GM21717 (cell line): ENCODE data around the gene BAD.
"Not testable (repeated sequence)": the region's sequence is repeated elsewhere in the genome, so short reads cannot be mapped to it uniquely, and the experiment has no call there.

ENCODE experiments used
- ATAC-seq: cut with Tn5 transposase; IDR thresholded peaks from one replicate; pipeline ENCODE4 v1.9.1; 2021; ENCODE audit warnings: mild to moderate bottlenecking, moderate library complexity; ENCODE audit not compliant: unreplicated experiment

The BAD gene

GRCh38 chr11:64246871-64247728, 37.4 kb downstream of the BAD start, which contains the start of gene PPP1R14B:
TSS of gene PPP1R14B (minus strand) at chr11:64246943. CDS start at chr11:64246673, 270 bp downstream.
- ATAC-seq: no peak

GRCh38 chr11:64246621-64246870, 37.9 kb downstream of the BAD start:
- not testable (repeated sequence) for ATAC-seq

- no peak for ATAC-seq
Observed at GRCh38 chr11:64245797-64246620, 38.5 kb downstream of the BAD start.

- no peak for ATAC-seq
Observed at GRCh38 chr11:64245401-64245796, 39.1 kb downstream of the BAD start.

- no peak for ATAC-seq
Observed at GRCh38 chr11:64244966-64245365, 39.5 kb downstream of the BAD start.

- ATAC-seq: no peak
Observed at GRCh38 chr11:64244107-64244506, 40.4 kb downstream of the BAD start.

GRCh38 chr11:64243236-64243854, 41.1 kb downstream of the BAD start:
- no peak for ATAC-seq

- ATAC-seq: peak; percentile 44
Observed at GRCh38 chr11:64241491-64242374, 42.7 kb downstream of the BAD start.

- peak; percentile 49 for ATAC-seq
Observed at GRCh38 chr11:64241241-64241490, 43.3 kb downstream of the BAD start.

GRCh38 chr11:64240435-64241240, 43.8 kb downstream of the BAD start, which contains the start of gene FKBP2:
TSS of gene FKBP2 (plus strand) at chr11:64241095. CDS start at chr11:64242388, 1,293 bp downstream.
- peak; percentile 33 for ATAC-seq

- ATAC-seq: no peak
Observed at GRCh38 chr11:64239662-64240434, 44.6 kb downstream of the BAD start.

- no peak for ATAC-seq
Observed at GRCh38 chr11:64238999-64239398, 45.5 kb downstream of the BAD start.

GRCh38 chr11:64238076-64238475, 46.4 kb downstream of the BAD start:
- ATAC-seq: no peak

GRCh38 chr11:64237484-64237951, 46.9 kb downstream of the BAD start:
- ATAC-seq: no peak

GRCh38 chr11:64235437-64236161, 48.9 kb downstream of the BAD start:
- no peak for ATAC-seq

- no peak for ATAC-seq
Observed at GRCh38 chr11:64234647-64235379, 49.7 kb downstream of the BAD start.

GRCh38 chr11:64233913-64234586, 50.4 kb downstream of the BAD start, which contains the start of gene VEGFB:
TSS of gene VEGFB (plus strand) at chr11:64234584. CDS start at chr11:64234834, 250 bp downstream.
- no peak for ATAC-seq
